GM12872 (cell line): ENCODE measurements around the gene PLLP.

Experiments
- CTCF ChIP-seq: IDR thresholded peaks from 3 replicates; pipeline ENCODE4 v1.5.1; 2011; ENCODE audit warnings: low read depth, mild to moderate bottlenecking, low read length, moderate library complexity; ENCODE audit not compliant: insufficient read depth

The PLLP gene

GRCh38 chr16:57263541-57264351 lies 20.7 kb downstream of the PLLP start:
- TF ChIP-seq CTCF = no peak

DNA sequence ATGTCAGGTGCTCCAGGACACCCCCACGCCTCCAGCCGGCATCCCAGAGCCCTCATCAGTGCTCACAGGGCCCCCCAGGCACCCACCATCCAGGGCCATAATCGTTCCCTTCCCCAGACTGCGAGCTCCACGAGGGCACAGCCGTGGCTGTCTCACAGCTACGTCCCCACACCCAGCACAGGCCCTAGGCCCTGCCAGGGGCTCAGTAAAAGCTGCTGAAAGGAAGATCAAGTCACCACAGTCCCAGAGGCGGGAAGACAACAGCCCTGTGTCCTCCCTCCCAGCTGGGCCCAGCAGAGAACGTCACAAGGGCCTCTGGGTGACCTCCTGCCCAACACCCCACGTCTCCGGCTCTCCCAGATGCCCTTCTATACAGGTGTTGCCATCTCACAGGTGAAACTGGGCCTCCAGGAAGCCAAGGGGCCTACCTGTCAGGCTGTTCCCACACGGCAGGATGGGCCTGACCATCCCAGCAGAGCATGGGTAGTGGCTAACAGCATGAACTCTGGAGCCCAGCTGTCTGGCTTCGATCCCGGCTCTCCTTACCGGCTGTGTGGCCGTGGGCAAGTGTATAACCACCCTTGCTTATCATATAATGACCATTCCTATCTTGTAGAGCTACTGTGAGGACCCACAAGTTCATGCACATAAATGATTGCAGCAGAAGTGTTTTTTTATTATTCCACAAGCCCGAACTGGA lies 21.5 kb downstream of the PLLP start:
- TF ChIP-seq CTCF = no peak

GRCh38 chr16:57261806-57262205 lies 22.7 kb downstream of the PLLP start:
- no peak for TF ChIP-seq CTCF

GRCh38 chr16:57260294-57260929 lies 24.1 kb downstream of the PLLP start:
- no peak for TF ChIP-seq CTCF

DNA sequence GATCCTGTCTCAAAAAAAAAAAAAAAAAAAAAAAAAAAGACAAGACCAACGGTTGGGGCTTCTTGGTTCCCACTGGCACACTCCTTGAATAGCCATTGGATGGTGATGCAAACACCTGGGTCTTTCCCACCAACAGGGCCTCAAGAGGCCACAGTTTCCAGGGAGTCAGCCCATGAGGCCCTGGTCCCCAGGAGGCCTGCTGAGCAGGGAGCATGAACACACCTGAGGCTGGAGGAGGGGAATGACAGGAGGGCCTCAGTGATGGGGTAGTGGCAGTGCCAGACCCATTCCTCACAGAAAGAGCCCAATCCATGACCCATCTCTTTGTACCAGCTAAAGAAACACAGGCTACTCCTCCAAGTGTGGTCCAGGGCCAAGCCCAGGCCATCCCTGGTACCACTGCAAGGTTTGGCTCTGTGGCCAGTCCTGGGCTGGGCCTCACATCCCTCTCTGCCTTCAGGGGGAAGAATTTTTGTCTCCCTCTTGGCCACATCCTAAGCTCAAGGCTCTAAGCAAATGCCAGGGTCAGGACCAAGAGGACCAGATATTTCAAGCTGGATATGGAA lies 25.5 kb downstream of the PLLP start:
- TF ChIP-seq CTCF = no peak

DNA sequence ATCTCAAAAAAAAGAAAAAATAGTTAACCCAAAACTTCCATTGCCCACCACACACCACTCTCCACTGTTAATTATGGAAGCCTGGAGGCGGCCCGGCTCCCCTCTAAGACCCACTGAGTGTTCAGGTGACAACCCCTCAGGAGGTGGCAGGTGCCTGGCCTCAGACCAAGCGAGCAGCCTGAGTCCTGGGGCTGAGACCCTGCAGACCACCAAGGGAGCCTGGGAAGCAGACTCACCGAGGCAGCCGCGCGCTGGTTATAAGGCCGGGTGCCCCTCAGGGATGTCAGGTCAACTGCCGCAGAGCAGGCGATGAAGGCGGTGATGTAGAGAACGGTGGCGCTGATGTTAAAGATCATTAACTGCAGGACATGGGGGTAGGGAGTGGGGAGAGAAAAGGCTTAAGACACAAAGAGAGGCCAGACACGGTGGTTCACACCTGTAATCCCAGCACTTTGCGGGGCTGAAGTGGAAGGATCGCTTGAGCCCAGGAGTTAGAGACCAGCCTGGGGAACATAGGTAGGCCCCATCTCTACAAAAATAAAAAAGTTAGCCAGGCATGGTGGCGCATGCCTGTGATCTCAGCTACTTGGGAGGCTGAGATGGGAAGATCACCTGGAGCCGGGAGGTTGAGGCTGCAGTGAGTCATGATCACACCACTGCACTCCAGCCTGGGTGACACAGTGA lies 26.1 kb downstream of the PLLP start:
- TF ChIP-seq CTCF = no peak
